Measurements from ENCODE around the gene PRXL2A.
"Not testable (repeated sequence)": the region's sequence is repeated elsewhere in the genome, so short reads cannot be mapped to it uniquely, and the experiment has no call there.

PRXL2A gene

GRCh38 chr10:80408242-80409101 is at the start of gene PRXL2A:
Gene PRXL2A, plus strand, starts transcription at chr10:80408551. Its CDS starts 11,917 bp downstream, at chr10:80420468.
- no peak for DNase-seq (ENCODE audit: low read depth)

DNA sequence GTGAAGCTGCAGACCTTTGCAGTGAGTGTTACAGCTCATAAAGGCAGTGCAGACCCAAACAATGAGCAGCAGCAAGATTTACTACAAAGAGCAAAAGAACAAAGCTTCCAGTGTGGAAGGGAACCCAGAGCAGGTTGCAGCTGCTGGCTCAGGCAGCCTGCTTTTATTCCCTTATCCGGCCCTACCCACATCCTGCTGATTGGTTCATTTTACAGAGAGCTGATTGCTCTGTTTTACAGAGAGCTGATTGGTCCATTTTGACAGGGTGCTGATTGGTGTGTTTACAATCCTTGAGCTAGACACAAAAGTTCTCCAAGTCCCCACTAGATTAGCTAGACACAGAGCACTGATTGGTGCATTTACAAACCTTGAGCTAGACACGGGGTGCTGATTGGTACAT is 49.4 kb upstream of the PRXL2A start:
- DNase-seq (ENCODE audit: low read depth): not testable (repeated sequence)

- DNase-seq (ENCODE audit: low read depth): no peak
Observed at GRCh38 chr10:80359644-80360043, 48.7 kb upstream of the PRXL2A start.

GRCh38 chr10:80365510-80365909 is 42.8 kb upstream of the PRXL2A start:
- no peak for DNase-seq (ENCODE audit: low read depth)

- DNase-seq (ENCODE audit: low read depth): no peak
Observed at GRCh38 chr10:80371467-80371866, 36.9 kb upstream of the PRXL2A start.

DNA sequence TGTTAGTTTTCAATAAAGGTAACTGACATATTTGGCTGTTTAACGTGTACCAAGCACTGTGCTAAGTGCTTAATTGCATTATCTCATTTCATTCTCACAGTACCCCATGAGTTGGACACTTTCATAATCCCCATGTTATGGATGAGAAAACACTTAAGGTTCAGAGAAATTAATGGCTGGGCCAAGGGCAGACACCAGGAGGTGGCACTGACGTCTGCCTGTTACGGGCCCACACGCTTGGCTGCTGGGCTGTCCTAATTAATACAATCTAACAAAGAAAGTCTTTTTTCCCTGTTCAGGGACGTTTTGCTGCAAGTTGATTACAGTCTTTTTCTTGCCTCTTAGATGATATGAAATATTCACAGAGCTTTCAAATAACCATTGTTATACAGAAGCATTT is 35.7 kb upstream of the PRXL2A start:
- no peak for DNase-seq (ENCODE audit: low read depth)

GRCh38 chr10:80373502-80373901 is 34.8 kb upstream of the PRXL2A start:
- DNase-seq (ENCODE audit: low read depth): no peak

GRCh38 chr10:80379701-80380100 is 28.6 kb upstream of the PRXL2A start:
- no peak for DNase-seq (ENCODE audit: low read depth)

DNA sequence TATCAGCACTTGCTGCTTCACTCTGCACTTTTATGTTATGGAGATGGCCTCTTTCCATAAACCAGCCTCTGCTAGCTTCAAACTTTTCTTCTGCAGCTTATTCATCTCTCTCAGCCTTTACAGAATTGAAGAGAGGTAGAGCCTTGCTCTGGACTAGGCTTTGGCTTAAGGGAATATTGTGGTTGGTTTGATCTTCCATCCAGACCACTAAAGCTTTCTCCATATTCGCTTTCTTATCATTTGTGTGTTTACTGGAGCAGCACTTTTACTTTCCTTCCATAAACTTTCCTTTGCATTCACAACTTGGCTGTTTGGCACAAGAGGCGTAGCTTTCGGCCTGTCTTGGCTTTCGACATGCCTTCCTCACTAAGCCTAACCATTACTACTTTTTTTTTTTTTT is 28.2 kb upstream of the PRXL2A start:
- no peak for DNase-seq (ENCODE audit: low read depth)

DNA sequence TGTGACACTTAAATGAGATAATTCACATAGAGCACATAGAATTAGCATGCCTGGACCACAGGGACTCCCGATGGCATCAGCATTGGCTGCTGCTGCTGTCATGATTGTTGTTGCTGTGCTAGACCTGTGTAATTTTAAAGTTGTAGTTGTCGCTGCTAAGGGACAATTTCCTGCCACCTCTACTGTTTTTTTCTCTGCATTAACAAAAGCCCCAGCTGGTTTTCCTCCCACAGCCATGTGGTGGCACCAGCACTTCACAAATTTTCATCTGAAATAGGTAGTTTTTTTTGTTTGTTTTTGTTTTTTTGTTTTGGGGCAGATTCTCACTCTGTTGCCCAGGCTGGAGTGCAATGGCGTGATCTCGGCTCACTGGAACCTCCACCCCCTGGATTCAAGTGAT is 25.4 kb upstream of the PRXL2A start:
- peak; percentile 35 for DNase-seq (ENCODE audit: low read depth)

DNA sequence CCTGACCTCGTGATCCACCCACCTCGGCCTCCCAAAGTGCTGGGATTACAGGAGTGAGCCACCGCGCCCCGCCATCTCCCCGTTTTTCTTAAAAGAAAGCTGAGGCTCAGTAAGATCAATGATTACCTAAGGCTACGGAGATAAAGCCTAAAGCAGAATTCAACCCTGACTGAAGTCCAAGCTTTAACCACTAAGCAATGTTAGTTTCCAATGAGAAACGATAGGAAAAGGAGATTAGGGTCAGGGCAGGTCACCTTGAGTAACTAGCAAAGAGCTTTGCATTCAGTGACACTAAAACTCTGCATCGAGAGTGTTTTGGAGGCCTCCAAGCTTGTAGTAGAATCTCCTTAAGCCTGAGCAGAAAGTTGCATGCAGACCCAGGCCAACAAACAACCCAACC is 17.6 kb upstream of the PRXL2A start:
- DNase-seq (ENCODE audit: low read depth): no peak

DNA sequence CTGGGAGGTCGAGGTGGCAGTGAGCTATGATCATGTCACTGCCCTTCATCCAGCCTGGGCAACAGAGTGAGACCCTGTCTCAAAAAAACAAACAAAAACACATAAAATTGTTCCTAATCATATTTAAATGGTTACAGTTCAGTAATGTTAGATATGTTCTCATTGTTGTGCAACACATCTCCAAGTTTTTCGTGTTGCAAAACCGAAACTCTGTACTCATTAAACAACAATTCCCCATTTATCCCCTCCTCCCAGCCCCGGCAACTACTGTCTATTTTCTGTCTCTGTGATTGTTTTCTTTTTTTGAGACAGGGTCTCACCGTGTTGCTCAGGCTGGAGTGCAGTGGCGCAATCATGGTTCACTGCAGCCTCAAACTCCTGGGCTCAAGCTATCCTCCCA is 16.1 kb upstream of the PRXL2A start:
- no peak for DNase-seq (ENCODE audit: low read depth)

DNA sequence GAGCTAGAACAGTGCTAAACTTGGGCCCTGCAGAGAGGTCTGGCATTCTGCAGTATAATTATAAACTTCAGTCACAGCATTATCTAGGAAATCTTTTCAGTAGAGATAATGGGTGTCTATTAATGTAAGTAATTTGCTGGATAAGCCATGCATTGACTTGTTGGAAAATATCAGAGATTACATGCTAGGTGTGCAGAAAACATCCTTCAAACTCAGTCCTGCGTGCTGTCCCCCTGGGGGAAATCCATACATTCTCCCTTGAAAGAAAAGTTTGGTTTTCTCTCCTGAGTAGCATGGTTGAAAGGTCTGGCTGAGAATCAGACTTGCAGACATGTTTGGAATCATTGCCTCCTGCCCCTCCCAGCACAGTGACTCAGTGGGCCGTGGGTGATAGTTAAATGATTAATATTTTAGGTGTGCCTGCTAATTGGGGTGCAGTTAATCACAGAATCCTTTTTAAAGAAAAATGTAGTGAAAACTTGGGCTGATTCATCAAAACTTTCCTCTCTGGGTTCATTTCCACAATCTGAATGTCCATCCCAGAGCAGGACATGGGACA is 13.9 kb upstream of the PRXL2A start:
- no peak for DNase-seq (ENCODE audit: low read depth)

DNA sequence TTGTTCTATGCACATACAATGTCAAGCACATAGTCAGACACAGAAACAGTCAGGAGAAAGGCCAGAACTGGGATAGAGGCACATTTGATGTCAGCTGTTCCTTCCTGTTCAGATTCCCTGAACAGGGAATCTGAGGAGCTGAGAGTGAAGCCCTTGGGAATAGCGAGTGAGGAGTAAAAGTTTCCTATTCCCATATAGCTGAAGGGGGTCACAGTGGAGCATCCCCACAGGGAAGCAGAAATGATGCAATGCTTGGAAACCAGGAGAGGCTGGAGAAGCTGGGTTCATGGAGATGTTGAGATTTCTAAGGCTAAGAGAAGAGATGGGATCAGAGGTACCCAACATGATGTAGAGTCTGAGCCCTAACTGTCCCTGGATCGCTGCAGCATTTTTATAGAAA is 11.3 kb upstream of the PRXL2A start:
- no peak for DNase-seq (ENCODE audit: low read depth)

DNA sequence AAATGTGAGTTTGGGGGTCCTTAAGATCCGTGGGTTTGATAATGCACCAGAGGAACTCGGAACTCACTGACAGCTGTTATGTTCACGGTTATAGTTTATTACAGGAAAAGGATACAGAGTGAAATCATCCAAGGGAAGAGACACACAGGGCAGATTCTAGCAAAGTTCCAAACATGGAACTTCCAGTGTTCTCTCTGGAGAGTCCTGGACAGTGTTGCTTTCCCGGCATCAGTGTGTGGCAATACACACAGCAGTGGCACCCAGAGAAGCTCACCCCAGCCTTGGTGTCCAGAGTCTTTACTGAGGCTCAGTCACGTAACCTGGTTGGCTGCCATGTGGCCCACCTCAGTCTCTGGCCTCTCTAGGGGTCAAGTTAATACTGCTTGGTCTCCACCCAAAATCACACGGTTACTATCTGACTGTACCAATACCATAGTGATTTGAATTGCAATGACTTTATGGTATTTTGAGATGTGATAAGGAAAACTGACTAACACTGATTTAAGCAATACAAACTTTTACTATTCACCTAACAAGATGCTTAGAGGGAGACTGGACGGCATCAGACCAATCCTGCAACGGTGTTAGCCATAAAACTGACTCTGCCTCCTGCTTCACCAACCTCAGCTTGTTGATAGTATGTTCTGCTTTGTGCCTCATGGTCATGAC is 8.1 kb upstream of the PRXL2A start:
- no peak for DNase-seq (ENCODE audit: low read depth)

GRCh38 chr10:80405035-80405434 is 3.3 kb upstream of the PRXL2A start:
- no peak for DNase-seq (ENCODE audit: low read depth)

- no peak for DNase-seq (ENCODE audit: low read depth)
Observed at GRCh38 chr10:80405626-80406025, 2.7 kb upstream of the PRXL2A start.

DNA sequence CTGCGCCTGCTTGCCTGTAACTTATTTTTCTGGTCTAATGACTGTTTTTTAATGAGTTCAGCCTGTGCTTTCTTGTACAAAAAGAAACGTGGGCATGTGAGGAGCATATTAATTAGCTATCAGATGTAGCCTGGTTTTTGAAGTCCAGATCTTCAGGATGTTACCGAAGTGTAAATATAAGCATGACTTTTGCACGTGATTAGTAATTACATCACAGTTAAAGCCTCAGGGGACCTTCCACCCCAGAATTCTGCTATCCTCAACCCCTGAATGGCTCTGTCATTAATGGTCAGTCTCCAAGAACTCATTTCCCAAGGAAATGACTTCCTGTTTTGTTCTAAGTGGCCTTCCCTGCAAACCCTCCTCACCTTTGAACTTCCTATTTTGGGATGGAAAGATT is 2.1 kb upstream of the PRXL2A start:
- DNase-seq (ENCODE audit: low read depth): no peak

DNA sequence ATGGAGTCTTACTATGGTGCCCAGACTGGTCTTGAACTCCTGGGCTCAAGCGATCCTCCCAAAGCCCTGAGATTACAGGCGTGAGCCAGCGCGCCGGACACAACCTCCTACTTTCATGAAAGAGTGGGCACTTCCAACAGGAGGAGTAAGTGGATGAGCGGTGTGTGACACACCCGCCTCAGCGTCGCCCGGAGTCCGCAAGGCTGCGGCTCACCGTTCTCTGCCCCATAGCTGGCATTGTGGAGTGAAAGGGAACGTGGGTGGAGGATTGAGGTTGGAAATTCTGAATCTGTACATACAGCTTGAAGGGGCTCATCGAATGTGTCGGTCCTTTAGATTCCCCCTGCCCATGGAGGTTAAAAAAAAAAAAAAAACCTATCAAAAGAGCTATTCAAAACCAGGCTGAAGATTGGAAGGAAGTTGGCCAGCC is 524 bp upstream of the PRXL2A start:
- no peak for DNase-seq (ENCODE audit: low read depth)

GRCh38 chr10:80409121-80409520 is 770 bp downstream of the PRXL2A start:
- no peak for DNase-seq (ENCODE audit: low read depth)

- no peak for DNase-seq (ENCODE audit: low read depth)
Observed at GRCh38 chr10:80410122-80410521, 1.8 kb downstream of the PRXL2A start.

GRCh38 chr10:80410578-80411145 is 2.3 kb downstream of the PRXL2A start:
- no peak for DNase-seq (ENCODE audit: low read depth)

GRCh38 chr10:80411267-80411668 is 2.9 kb downstream of the PRXL2A start:
- peak; percentile 22 for DNase-seq (ENCODE audit: low read depth)
